GM23248 (cell line): Measurements from ENCODE around the gene DPH3.

Experiments used
- EZH2 ChIP-seq: fragments of 200-600 bp; sonication (generic); IDR thresholded peaks from 2 replicates; pipeline ENCODE4 v1.6.1; 2018; ENCODE audit warnings: antibody characterized with exemption, mild to moderate bottlenecking; ENCODE audit not compliant: insufficient read depth, poor library complexity, severe bottlenecking
- EZH2phosphoT487 ChIP-seq: fragments of 200-600 bp; sonication (generic); IDR thresholded peaks from 2 replicates; pipeline ENCODE4 v1.6.1; 2018; ENCODE audit warnings: antibody characterized with exemption, moderate library complexity, mild to moderate bottlenecking, low read depth; ENCODE audit not compliant: insufficient read depth

- TF ChIP-seq EZH2phosphoT487 = no peak
- TF ChIP-seq EZH2 = no peak
These were observed 30.9 kb downstream of the DPH3 start for GRCh38 chr3:16233806-16234205.
